Measurements from ENCODE around the gene LEAP2. TPM values are rescaled to one million over a fixed set of nuclear protein-coding genes. Genes with fewer than 3 reads are reported as not detected.

Gene LEAP2
- total and polyA plus RNA-seq, 10 of the 15 experiments (the other 5 are each of a cell fraction or from before 2014, with no cell fraction given), result 1.9 to 8.8 (median 2.3) TPM

GRCh38 chr5:132898094-132898493 lies 24.6 kb downstream of the LEAP2 start:
- no TSS peak for BruUV-seq (replicated peaks)
- no peaks in the 10 kb centered on the region for H3K9me3 ChIP-seq (replicated peaks; ENCODE audit: control insufficient read depth, insufficient read depth, low read length)
- DNase-seq (ENCODE audit: low read depth, low spot score), result no peak
- H3K27ac ChIP-seq (ENCODE audit: control insufficient read depth, insufficient read depth), result no peak overlapping the region
- intact Hi-C loops (cut with micrococcal nuclease; ENCODE audit: unreplicated experiment), result no loop called here
- no peak for ATAC-seq
- H3K4me3 ChIP-seq, result no peak overlapping the region
- in situ Hi-C loops (cut with MboI), result no loop called here
- ChIA-PET RAD21 (ENCODE audit: unreplicated experiment) (no interaction called here), CTCF (interaction anchor here (0.7 to 1.3 kb wide), 3 partner anchors 78 to 320 kb away, joined by 3 to 4 read pairs (median 3); no protein-coding TSS in a partner anchor), SMC1A (ENCODE audit: uncharacterized antibody, unreplicated experiment) (interaction anchor here (1.5 kb wide), 1 partner anchor 53 kb away, joined by 3 read pairs; no protein-coding TSS in a partner anchor), POLR2A (interaction anchor here (0.6 kb wide), 1 partner anchor 20 kb away, joined by 3 read pairs; no protein-coding TSS in a partner anchor)
- no peaks in the 10 kb centered on the region for H4K20me1 ChIP-seq (ENCODE audit: control insufficient read depth, insufficient read depth)
- H3K4me1 ChIP-seq (ENCODE audit: control insufficient read depth, insufficient read depth, low read length), result no peaks in the 10 kb centered on the region
- TF ChIP-seq STAT1 (conservative IDR thresholded peaks at IDR 0.05) (no peak), NFYA (IDR thresholded peaks at IDR 0.05; ENCODE audit: borderline replicate concordance, low read depth, low read length) (no peak), CBX5 (IDR thresholded peaks at IDR 0.05; ENCODE audit: low read depth) (no peak), TBL1XR1 (IDR thresholded peaks at IDR 0.05; ENCODE audit: low read depth, low read length) (no peak), IRF4 (IDR thresholded peaks at IDR 0.05; ENCODE audit: low read depth, low read length) (no peak), MAX (IDR thresholded peaks at IDR 0.05; ENCODE audit: low read depth, low read length) (no peak), TARDBP (IDR thresholded peaks at IDR 0.05; ENCODE audit: borderline replicate concordance) (no peak), RAD21 (IDR thresholded peaks at IDR 0.05; ENCODE audit: insufficient read depth, low read depth, low read length) (no peak), ZNF207 (IDR thresholded peaks at IDR 0.05; ENCODE audit: borderline replicate concordance) (no peak), IKZF2 (IDR thresholded peaks at IDR 0.05) (no peak), CBFB (IDR thresholded peaks at IDR 0.05; ENCODE audit: low read depth) (no peak), ATF7 (IDR thresholded peaks at IDR 0.05; ENCODE audit: low read depth) (no peak)
- TF ChIP-seq, protein P1, sequence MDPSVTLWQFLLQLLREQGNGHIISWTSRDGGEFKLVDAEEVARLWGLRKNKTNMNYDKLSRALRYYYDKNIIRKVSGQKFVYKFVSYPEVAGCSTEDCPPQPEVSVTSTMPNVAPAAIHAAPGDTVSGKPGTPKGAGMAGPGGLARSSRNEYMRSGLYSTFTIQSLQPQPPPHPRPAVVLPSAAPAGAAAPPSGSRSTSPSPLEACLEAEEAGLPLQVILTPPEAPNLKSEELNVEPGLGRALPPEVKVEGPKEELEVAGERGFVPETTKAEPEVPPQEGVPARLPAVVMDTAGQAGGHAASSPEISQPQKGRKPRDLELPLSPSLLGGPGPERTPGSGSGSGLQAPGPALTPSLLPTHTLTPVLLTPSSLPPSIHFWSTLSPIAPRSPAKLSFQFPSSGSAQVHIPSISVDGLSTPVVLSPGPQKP (IDR thresholded peaks at IDR 0.05; ENCODE audit: low read depth, low read length), result no peak
- no peak for FAIRE-seq
- no peak overlapping the region for H3K4me2 ChIP-seq (ENCODE audit: control insufficient read depth, insufficient read depth)
- peaks cover 11 to 19% of the 10 kb centered on the region in 2 experiments for H3K36me3 ChIP-seq (ENCODE audit: control insufficient read depth in 2 of 2, insufficient read depth in 2 of 2, low read length in 1 of 2)
- 37% methylated on average over 3 of the region's 3 CpGs for WGBS (ENCODE audit: insufficient coverage, insufficient replicate concordance, low lambda C conversion rate, missing lambda C conversion rate)
- H3K9ac ChIP-seq (ENCODE audit: control insufficient read depth, insufficient read depth, low read length), result no peak overlapping the region
- no peaks in the 10 kb centered on the region for H3K79me2 ChIP-seq (ENCODE audit: control insufficient read depth, insufficient read depth, low read length)
- H2AFZ ChIP-seq (ENCODE audit: control insufficient read depth, low read depth, low read length), result no peak overlapping the region
- H3K27me3 ChIP-seq (replicated peaks in 1 of 2; ENCODE audit: control insufficient read depth in 2 of 2, insufficient read depth in 2 of 2, low read length in 1 of 2), result no peaks in the 10 kb centered on the region

Data from GM12878 (cell line).